ENCODE measurements around the gene COQ8B. TPM values are rescaled to one million over a fixed set of nuclear protein-coding genes. Genes with fewer than 3 reads are reported as not detected.
A peak's percentile ranks its signal among the peaks of the same experiment; 100 is the strongest.

COQ8B gene
- total and polyA plus RNA-seq, 11 donors: 18.2 to 49.7 (median 27.8) TPM

- no peaks in the 10 kb centered on the region for H3K27me3 ChIP-seq
- intact Hi-C loops (cut with DNase I): no loop called here
- H3K9me3 ChIP-seq: no peaks in the 10 kb centered on the region
- no peak overlapping the region for H3K4me3 ChIP-seq
- no peak overlapping the region for H3K27ac ChIP-seq
- TF ChIP-seq CTCF (IDR thresholded peaks at IDR 0.05) (no peak), POLR2A (IDR thresholded peaks at IDR 0.05) (no peak)
- DNase-seq (no peak), ATAC-seq (no peak)
- 95 to 97% (median 97%) methylated on average over 6 of the region's 6 CpGs for WGBS, 4 donors
- peaks cover 0 to 81% (median 42%) of the 10 kb centered on the region in 9 donors for H3K36me3 ChIP-seq
- no peaks in the 10 kb centered on the region for H3K4me1 ChIP-seq
Observed at GRCh38 chr19:40697007-40697406, 19.7 kb downstream of the COQ8B start.

- no peaks in the 10 kb centered on the region for H3K9me3 ChIP-seq
- H3K4me1 ChIP-seq: peaks cover 0 to 9% (median 5%) of the 10 kb centered on the region in 12 donors
- TF ChIP-seq CTCF (IDR thresholded peaks at IDR 0.05) (no peak), POLR2A (IDR thresholded peaks at IDR 0.05) (no peak)
- peaks cover 0 to 70% (median 31%) of the 10 kb centered on the region in 9 donors for H3K36me3 ChIP-seq
- ATAC-seq (no peak), DNase-seq (no peak)
- H3K27ac ChIP-seq: no peak overlapping the region
- intact Hi-C loops (cut with DNase I): no loop called here
- WGBS, 4 donors: 93 to 96% (median 93%) methylated on average over 5 of the region's 5 CpGs
- no peaks in the 10 kb centered on the region for H3K27me3 ChIP-seq
- no peak overlapping the region for H3K4me3 ChIP-seq
Observed at GRCh38 chr19:40695881-40696280, 20.8 kb downstream of the COQ8B start.

GRCh38 chr19:40693896-40694295, 22.8 kb downstream of the COQ8B start:
- Histone ChIP-seq H3K27me3 (no peaks in the 10 kb centered on the region), H3K27ac (no peak overlapping the region), H3K4me1 (peaks cover 0 to 25% (median 12%) of the 10 kb centered on the region in 12 donors), H3K4me3 (no peak overlapping the region), H3K36me3 (peaks cover 0 to 52% (median 18%) of the 10 kb centered on the region in 9 donors), H3K9me3 (no peaks in the 10 kb centered on the region)
- TF ChIP-seq CTCF (IDR thresholded peaks at IDR 0.05) (no peak), POLR2A (IDR thresholded peaks at IDR 0.05) (no peak)
- intact Hi-C loops (cut with DNase I): no loop called here
- ATAC-seq (no peak), DNase-seq (no peak)
- WGBS, 4 donors: 81 to 88% (median 85%) methylated on average over 3 to 4 of the region's 4 CpGs

- no peaks in the 10 kb centered on the region for H3K27me3 ChIP-seq
- no peak for ATAC-seq
- peaks cover 0 to 31% (median 15%) of the 10 kb centered on the region in 12 donors for H3K4me1 ChIP-seq
- H3K36me3 ChIP-seq: peaks cover 0 to 45% (median 18%) of the 10 kb centered on the region in 9 donors
- TF ChIP-seq CTCF (IDR thresholded peaks at IDR 0.05) (no peak), POLR2A (IDR thresholded peaks at IDR 0.05) (no peak)
- 91 to 95% (median 92%) methylated on average over 9 to 11 of the region's 11 CpGs for WGBS, 4 donors
- no peak overlapping the region for H3K27ac ChIP-seq
- H3K9me3 ChIP-seq: no peaks in the 10 kb centered on the region
- H3K4me3 ChIP-seq: no peak overlapping the region
- intact Hi-C loops (cut with DNase I): no loop called here
- DNase-seq: peak in 1 of 5 donors; percentile 32
Observed at GRCh38 chr19:40693150-40693788, 23.4 kb downstream of the COQ8B start.

Measured in heart left ventricle (tissue), 16 donors.